HL-60 (cell line): ENCODE results near the gene PTPN11.

Experiments used
- GABPA ChIP-seq: IDR thresholded peaks from 2 replicates; pipeline ENCODE4 v1.6.1; 2012; ENCODE audit warnings: low read depth
- POLR2AphosphoS5 ChIP-seq: IDR thresholded peaks from 2 replicates; pipeline ENCODE4 v1.6.1; 2012; ENCODE audit warnings: low read depth
- REST ChIP-seq: IDR thresholded peaks from 2 replicates; pipeline ENCODE4 v1.6.1; 2012; ENCODE audit warnings: low read depth; ENCODE audit not compliant: insufficient replicate concordance
- TF ChIP-seq, protein P1 (sequence below): IDR thresholded peaks from one replicate; pipeline ENCODE4 v1.5.1; 2011; ENCODE audit warnings: low read length, control low read depth, inconsistent platforms; ENCODE audit not compliant: insufficient read depth

GRCh38 chr12:112546339-112546738, 127.6 kb downstream of the PTPN11 start:
- TF ChIP-seq, protein P1, sequence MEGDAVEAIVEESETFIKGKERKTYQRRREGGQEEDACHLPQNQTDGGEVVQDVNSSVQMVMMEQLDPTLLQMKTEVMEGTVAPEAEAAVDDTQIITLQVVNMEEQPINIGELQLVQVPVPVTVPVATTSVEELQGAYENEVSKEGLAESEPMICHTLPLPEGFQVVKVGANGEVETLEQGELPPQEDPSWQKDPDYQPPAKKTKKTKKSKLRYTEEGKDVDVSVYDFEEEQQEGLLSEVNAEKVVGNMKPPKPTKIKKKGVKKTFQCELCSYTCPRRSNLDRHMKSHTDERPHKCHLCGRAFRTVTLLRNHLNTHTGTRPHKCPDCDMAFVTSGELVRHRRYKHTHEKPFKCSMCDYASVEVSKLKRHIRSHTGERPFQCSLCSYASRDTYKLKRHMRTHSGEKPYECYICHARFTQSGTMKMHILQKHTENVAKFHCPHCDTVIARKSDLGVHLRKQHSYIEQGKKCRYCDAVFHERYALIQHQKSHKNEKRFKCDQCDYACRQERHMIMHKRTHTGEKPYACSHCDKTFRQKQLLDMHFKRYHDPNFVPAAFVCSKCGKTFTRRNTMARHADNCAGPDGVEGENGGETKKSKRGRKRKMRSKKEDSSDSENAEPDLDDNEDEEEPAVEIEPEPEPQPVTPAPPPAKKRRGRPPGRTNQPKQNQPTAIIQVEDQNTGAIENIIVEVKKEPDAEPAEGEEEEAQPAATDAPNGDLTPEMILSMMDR = no peak
- no peak for TF ChIP-seq POLR2AphosphoS5
- TF ChIP-seq REST = no peak
- TF ChIP-seq GABPA = no peak
